ENCODE results near the gene PACSIN3. TPM values are rescaled to one million over a fixed set of nuclear protein-coding genes. Genes with fewer than 3 reads are reported as not detected.

The PACSIN3 gene
- total and polyA plus RNA-seq, 2 donors (not counting 1 experiment from before 2014, with no cell fraction given) = 10.8 to 19.8 TPM

- no peak overlapping the region for H2AFZ ChIP-seq (ENCODE audit: low read length)
- TF ChIP-seq CTCF (conservative IDR thresholded peaks at IDR 0.05 in 1 of 2, IDR thresholded peaks at IDR 0.05 in 1 of 2; ENCODE audit: low read depth in 1 of 2, low read length in 2 of 2) = no peak
- no peak overlapping the region for H3K9ac ChIP-seq (ENCODE audit: insufficient read depth, low read length)
- no peak overlapping the region for H3K27ac ChIP-seq (ENCODE audit: insufficient read depth, low read length)
- H3K4me2 ChIP-seq (ENCODE audit: extremely low read depth, insufficient read depth, low read length) = no peak overlapping the region
- no peak overlapping the region for H3K4me3 ChIP-seq (replicated peaks in 1 of 4; ENCODE audit: control extremely low read depth in 1 of 4, insufficient read depth in 1 of 4, low read depth in 3 of 4, low read length in 4 of 4)
- no peaks in the 10 kb centered on the region for H4K20me1 ChIP-seq (ENCODE audit: control insufficient read depth, extremely low read depth, insufficient read depth, low read length)
- no peaks in the 10 kb centered on the region for H3K27me3 ChIP-seq (ENCODE audit: control insufficient read depth, insufficient read depth, low read length)
- H3K79me2 ChIP-seq (ENCODE audit: control insufficient read depth, insufficient read depth, low read length) = no peaks in the 10 kb centered on the region
- peaks cover 2% of the 10 kb centered on the region for H3K36me3 ChIP-seq (ENCODE audit: control insufficient read depth, insufficient read depth, low read length)
- no peaks in the 10 kb centered on the region for H3K9me3 ChIP-seq (ENCODE audit: control insufficient read depth, insufficient read depth, low read depth, low read length)
- no peak for DNase-seq (ENCODE audit: low read depth in 2 of 2)
- H3K4me1 ChIP-seq (ENCODE audit: control insufficient read depth, extremely low read depth, insufficient read depth, low read length) = peaks cover 2% of the 10 kb centered on the region
These were observed 48.8 kb downstream of the PACSIN3 start for GRCh38 chr11:47137476-47137875.

GRCh38 chr11:47136921-47137320 lies 49.3 kb downstream of the PACSIN3 start:
- TF ChIP-seq EZH2 (IDR thresholded peaks at IDR 0.05; ENCODE audit: low read length, missing control alignments) = no peak
- TF ChIP-seq CTCF (conservative IDR thresholded peaks at IDR 0.05 in 1 of 2, IDR thresholded peaks at IDR 0.05 in 1 of 2; ENCODE audit: low read depth in 1 of 2, low read length in 2 of 2) = no peak
- H3K27ac ChIP-seq (ENCODE audit: insufficient read depth, low read length) = no peak overlapping the region

GRCh38 chr11:47136327-47136726 lies 49.9 kb downstream of the PACSIN3 start:
- Histone ChIP-seq H3K9me3 (ENCODE audit: control insufficient read depth, insufficient read depth, low read depth, low read length) (no peaks in the 10 kb centered on the region), H3K27ac (ENCODE audit: insufficient read depth, low read length) (no peak overlapping the region), H2AFZ (ENCODE audit: low read length) (no peak overlapping the region), H3K36me3 (ENCODE audit: control insufficient read depth, insufficient read depth, low read length) (peaks cover 2% of the 10 kb centered on the region), H4K20me1 (ENCODE audit: control insufficient read depth, extremely low read depth, insufficient read depth, low read length) (no peaks in the 10 kb centered on the region), H3K4me3 (replicated peaks in 1 of 4; ENCODE audit: control extremely low read depth in 1 of 4, insufficient read depth in 1 of 4, low read depth in 3 of 4, low read length in 4 of 4) (no peak overlapping the region), H3K4me1 (ENCODE audit: control insufficient read depth, extremely low read depth, insufficient read depth, low read length) (no peaks in the 10 kb centered on the region), H3K4me2 (ENCODE audit: extremely low read depth, insufficient read depth, low read length) (no peak overlapping the region), H3K27me3 (ENCODE audit: control insufficient read depth, insufficient read depth, low read length) (no peaks in the 10 kb centered on the region), H3K79me2 (ENCODE audit: control insufficient read depth, insufficient read depth, low read length) (no peaks in the 10 kb centered on the region), H3K9ac (ENCODE audit: insufficient read depth, low read length) (no peak overlapping the region)
- DNase-seq (ENCODE audit: low read depth in 2 of 2) = no peak
- TF ChIP-seq CTCF (conservative IDR thresholded peaks at IDR 0.05 in 1 of 2, IDR thresholded peaks at IDR 0.05 in 1 of 2; ENCODE audit: low read depth in 1 of 2, low read length in 2 of 2) (no peak), EZH2 (IDR thresholded peaks at IDR 0.05; ENCODE audit: low read length, missing control alignments) (no peak)

More at GRCh38 chr11:47136921-47137320, 49.3 kb downstream of the PACSIN3 start:
- no peaks in the 10 kb centered on the region for H4K20me1 ChIP-seq (ENCODE audit: control insufficient read depth, extremely low read depth, insufficient read depth, low read length)
- H3K9me3 ChIP-seq (ENCODE audit: control insufficient read depth, insufficient read depth, low read depth, low read length) = no peaks in the 10 kb centered on the region
- no peak overlapping the region for H2AFZ ChIP-seq (ENCODE audit: low read length)
- H3K9ac ChIP-seq (ENCODE audit: insufficient read depth, low read length) = no peak overlapping the region
- no peak overlapping the region for H3K4me3 ChIP-seq (replicated peaks in 1 of 4; ENCODE audit: control extremely low read depth in 1 of 4, insufficient read depth in 1 of 4, low read depth in 3 of 4, low read length in 4 of 4)
- no peaks in the 10 kb centered on the region for H3K4me1 ChIP-seq (ENCODE audit: control insufficient read depth, extremely low read depth, insufficient read depth, low read length)
- peaks cover 2% of the 10 kb centered on the region for H3K36me3 ChIP-seq (ENCODE audit: control insufficient read depth, insufficient read depth, low read length)
- H3K27me3 ChIP-seq (ENCODE audit: control insufficient read depth, insufficient read depth, low read length) = no peaks in the 10 kb centered on the region
- DNase-seq (ENCODE audit: low read depth in 2 of 2) = no peak
- no peak overlapping the region for H3K4me2 ChIP-seq (ENCODE audit: extremely low read depth, insufficient read depth, low read length)
- no peaks in the 10 kb centered on the region for H3K79me2 ChIP-seq (ENCODE audit: control insufficient read depth, insufficient read depth, low read length)
